GM21786 (cell line): ENCODE data around the gene RRP15.

Source experiments
- ATAC-seq: cut with Tn5 transposase; IDR thresholded peaks from one replicate; pipeline ENCODE4 v1.9.1; 2021; ENCODE audit not compliant: unreplicated experiment

RRP15 gene

DNA sequence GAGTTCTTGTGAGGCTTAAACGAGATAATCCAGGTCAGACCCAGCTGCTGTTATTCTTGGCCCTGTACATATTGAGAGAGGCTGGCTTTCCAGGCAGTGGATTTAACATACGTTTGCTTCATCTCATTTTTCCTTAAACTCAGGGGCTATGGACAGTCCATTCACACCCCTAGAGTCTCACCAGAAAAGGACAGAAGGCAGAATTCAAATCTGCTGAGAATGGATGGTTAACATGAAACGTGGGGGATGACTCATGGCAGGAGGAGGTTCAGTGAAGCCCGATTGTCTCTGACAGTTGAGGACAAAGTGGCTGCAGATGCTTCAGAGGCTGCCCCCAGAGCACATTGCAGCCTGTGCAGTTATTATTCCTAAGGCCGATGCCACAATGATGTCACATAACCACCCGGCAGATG, 99.5 kb downstream of the RRP15 start:
- no peak for ATAC-seq
